ENCODE measurements around the gene TPCN1. TPM values are rescaled to one million over a fixed set of nuclear protein-coding genes. Genes with fewer than 3 reads are reported as not detected.

TPCN1 gene
- total RNA-seq, 1 donor from 2014 or later: 34.9 TPM

DNA sequence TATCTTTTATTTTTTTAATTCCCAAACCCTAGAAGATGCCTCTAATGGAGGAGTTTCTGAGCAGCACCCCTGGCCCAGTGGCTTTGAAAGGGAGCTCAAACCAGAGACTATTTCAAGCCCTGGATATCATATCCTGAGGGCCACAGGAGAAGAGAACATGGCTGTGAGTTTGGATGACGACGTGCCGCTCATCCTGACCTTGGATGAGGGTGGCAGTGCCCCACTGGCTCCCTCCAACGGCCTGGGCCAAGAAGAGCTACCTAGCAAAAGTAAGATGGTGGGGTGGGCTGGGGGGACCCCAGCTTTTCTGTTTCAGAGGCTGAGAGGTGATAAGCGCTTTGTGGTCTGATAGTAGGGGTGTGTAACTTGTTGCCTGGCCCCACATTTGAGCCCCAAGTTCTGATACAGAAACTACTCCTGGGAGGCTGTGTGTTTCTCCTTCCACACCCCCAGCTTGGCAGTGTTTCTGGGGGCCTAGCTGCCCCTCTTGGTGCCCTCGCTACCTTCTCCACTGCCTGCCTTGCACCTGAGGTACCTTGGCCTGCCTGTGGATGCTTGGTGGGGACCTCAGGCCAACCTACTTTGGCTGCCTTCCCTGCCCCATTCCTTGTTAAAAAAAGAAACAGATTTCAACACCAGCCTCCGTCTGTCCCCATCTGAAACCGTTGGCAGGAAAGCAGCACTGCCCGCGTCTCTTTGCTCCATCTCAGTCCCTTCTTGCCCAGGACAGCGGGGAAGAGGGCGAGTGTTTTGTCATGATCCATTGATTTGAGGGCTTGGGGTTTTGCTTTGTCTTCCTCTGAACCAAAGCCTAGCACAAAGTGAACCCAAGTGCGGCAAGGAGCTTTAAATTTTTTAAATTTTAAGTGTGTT, 5.7 kb downstream of the TPCN1 start:
- no peak for DNase-seq (ENCODE audit: low read depth)
- TF ChIP-seq, protein P1, sequence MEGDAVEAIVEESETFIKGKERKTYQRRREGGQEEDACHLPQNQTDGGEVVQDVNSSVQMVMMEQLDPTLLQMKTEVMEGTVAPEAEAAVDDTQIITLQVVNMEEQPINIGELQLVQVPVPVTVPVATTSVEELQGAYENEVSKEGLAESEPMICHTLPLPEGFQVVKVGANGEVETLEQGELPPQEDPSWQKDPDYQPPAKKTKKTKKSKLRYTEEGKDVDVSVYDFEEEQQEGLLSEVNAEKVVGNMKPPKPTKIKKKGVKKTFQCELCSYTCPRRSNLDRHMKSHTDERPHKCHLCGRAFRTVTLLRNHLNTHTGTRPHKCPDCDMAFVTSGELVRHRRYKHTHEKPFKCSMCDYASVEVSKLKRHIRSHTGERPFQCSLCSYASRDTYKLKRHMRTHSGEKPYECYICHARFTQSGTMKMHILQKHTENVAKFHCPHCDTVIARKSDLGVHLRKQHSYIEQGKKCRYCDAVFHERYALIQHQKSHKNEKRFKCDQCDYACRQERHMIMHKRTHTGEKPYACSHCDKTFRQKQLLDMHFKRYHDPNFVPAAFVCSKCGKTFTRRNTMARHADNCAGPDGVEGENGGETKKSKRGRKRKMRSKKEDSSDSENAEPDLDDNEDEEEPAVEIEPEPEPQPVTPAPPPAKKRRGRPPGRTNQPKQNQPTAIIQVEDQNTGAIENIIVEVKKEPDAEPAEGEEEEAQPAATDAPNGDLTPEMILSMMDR (IDR thresholded peaks at IDR 0.05; ENCODE audit: insufficient read depth, low read length, poor library complexity, severe bottlenecking): no peak
- no peak overlapping the region for H3K4me3 ChIP-seq (ENCODE audit: low read depth, low read length)
- peaks cover under 1% of the 10 kb centered on the region for H3K36me3 ChIP-seq (ENCODE audit: control insufficient read depth, insufficient read depth, low read length)
- no peaks in the 10 kb centered on the region for H3K27me3 ChIP-seq (ENCODE audit: control insufficient read depth, insufficient read depth, low read length)

DNA sequence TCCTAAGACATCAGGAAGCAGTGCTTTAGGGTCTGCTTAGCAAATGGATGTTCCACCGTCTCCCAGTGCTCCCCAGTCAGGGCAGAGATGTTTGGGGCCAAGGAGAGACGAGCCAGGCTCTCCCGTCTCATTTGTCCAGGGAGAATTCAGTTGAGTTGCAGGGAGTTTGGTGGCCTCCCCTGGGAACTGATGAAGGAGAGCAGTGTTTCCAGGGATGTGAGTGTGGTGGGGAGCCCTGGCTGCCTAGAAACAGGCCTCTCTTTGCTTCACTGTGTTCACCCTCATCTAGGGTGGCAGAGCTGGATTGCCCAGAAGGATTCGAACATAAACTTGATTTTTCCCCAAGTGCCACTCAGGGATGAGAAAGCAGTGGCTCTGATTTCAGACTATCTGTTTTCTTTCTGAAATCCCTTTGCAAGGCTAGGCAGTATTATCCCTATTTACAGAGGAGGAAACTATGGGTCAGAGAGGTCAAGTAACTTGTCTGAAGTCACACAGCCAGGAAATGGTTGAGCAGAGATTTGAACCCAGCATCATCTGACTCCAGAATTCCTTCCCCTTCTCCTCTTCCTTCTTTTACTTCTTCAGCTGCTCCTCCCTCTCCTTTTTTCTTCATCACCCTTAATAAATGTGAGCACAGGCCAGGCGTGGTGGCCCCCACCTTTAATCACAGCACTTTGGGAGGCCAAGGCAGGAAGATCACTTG, 6.6 kb downstream of the TPCN1 start:
- TF ChIP-seq, protein P1 (IDR thresholded peaks at IDR 0.05; ENCODE audit: insufficient read depth, low read length, poor library complexity, severe bottlenecking): no peak
- H3K27me3 ChIP-seq (ENCODE audit: control insufficient read depth, insufficient read depth, low read length): no peaks in the 10 kb centered on the region
- H3K36me3 ChIP-seq (ENCODE audit: control insufficient read depth, insufficient read depth, low read length): peaks cover 2% of the 10 kb centered on the region
- no peak for DNase-seq (ENCODE audit: low read depth)
- H3K4me3 ChIP-seq (ENCODE audit: low read depth, low read length): no peak overlapping the region

DNA sequence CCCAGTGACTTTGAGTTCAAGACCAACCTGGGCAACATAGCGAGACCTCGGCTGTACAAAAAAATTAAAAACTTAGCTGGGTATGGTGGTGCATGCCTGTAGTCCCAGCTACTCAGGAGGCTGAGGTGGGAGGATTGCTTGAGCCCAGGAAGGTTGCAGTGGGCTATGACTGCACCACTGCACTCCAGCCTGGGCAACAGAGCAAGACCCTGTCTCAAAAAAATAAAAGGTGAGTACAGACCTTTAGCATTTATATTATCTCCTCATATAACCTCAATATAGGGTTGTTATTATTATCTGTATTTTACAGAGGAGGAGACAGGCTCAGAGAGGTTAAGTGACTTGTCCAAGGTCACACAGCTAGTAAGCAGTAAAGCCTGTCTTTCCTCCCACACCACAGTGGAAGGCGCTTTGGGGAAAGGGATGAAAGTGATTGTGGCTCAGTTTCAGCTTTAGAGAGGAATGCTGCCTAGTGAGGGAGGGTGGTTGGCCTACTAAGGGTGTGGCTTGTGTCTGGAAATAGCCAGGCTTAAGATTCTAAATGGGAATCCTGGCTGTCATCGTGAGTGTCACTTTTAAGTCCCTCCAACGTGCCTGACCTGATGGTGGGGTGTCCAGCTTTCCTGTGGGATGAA, 7.2 kb downstream of the TPCN1 start:
- H3K27me3 ChIP-seq (ENCODE audit: control insufficient read depth, insufficient read depth, low read length): no peaks in the 10 kb centered on the region
- TF ChIP-seq, protein P1 (IDR thresholded peaks at IDR 0.05; ENCODE audit: insufficient read depth, low read length, poor library complexity, severe bottlenecking): no peak
- H3K36me3 ChIP-seq (ENCODE audit: control insufficient read depth, insufficient read depth, low read length): peaks cover 2% of the 10 kb centered on the region
- H3K4me3 ChIP-seq (ENCODE audit: low read depth, low read length): no peak overlapping the region
- no peak for DNase-seq (ENCODE audit: low read depth)

DNA sequence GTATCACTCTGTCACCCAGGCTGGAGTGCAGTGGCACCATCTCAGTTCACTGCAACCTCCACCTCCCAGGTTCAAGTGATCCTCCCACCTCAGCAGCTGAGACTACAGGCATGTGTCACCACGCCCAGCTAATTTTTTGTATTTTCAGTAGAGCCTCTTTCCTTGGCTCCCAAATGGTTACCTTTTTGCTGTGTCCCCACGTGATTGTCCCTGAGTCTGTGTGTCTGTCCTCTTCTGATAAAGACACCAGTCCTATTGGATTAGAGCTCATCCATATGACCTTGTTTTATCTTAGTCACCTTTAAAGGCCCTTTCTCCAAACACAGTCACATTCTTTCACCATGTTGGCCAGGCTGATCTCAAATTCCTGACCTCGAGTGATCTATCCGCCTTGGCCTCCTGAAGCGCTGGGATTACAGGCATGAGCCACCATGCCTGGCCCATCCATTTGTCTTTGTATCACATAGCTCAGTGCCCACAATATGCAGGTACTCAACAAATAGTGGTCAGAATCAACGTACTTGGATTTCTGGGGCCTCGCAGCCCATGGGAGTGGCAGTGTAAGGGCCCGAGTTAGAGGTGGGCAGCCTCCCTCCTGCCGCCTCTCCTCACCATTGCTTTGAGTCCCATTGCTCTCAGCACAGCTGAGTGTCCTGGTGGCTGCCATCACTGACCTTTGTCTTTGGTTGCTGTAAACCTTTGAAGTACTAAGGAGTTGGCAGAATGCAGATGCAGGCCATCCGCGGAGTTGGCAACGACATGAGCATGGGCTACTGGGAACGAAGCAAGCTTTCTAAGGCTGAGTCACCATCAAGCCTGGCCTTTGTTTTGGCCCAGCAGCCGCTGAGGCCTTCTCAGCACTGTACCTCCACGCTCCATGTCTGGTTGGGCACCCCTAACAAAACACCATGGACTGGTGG, 9.3 kb downstream of the TPCN1 start:
- TF ChIP-seq, protein P1 (IDR thresholded peaks at IDR 0.05; ENCODE audit: insufficient read depth, low read length, poor library complexity, severe bottlenecking): no peak
- Histone ChIP-seq H3K4me3 (ENCODE audit: low read depth, low read length) (no peak overlapping the region), H3K27me3 (ENCODE audit: control insufficient read depth, insufficient read depth, low read length) (no peaks in the 10 kb centered on the region), H3K36me3 (ENCODE audit: control insufficient read depth, insufficient read depth, low read length) (peaks cover 2% of the 10 kb centered on the region)
- DNase-seq (ENCODE audit: low read depth): no peak
